Endothelial cell of umbilical vein (primary cell): ENCODE results near the gene MDP1. TPM values are rescaled to one million over a fixed set of nuclear protein-coding genes. Genes with fewer than 3 reads are reported as not detected.

Source experiments
- BruUV-seq: library from RNA; stranded (reverse); fragments of 400-500 nt; replicated peaks from 2 replicates; lab custom pipeline; 2021; lab: Mats Ljungman, UMichigan
- CTCF ChIA-PET: fragments of 300-600, 350-600 bp; sonication (Branson Sonifier 250); formaldehyde crosslinking; loops from one replicate; lab custom pipeline; 2021; ENCODE audit warnings: antibody characterized with exemption, inconsistent platforms; lab: Charles Lee
- POLR2A ChIA-PET: fragments of 300-600, 350-600 bp; sonication (Branson Sonifier 250); formaldehyde crosslinking; loops from one replicate; lab custom pipeline; 2021; ENCODE audit warnings: antibody characterized with exemption, inconsistent platforms; lab: Charles Lee
- DNase-seq: peaks from one replicate; pipeline ENCODE4 v3.0.0-alpha.2; 2011; ENCODE audit warnings: low read depth, low spot score
- FAIRE-seq: peaks from 2 replicates; lab custom pipeline; 2011; peaks lifted over from hg19 to GRCh38; lab: Jason Lieb, UNC
- H2AFZ ChIP-seq: 2 replicates; pipeline ENCODE4 v1.6.0; 2012; ENCODE audit warnings: low read depth, low read length, control low read depth, inconsistent platforms
- H3K27ac ChIP-seq: 2 replicates; pipeline ENCODE4 v1.5.1; 2011; ENCODE audit warnings: low read depth, mild to moderate bottlenecking, control low read depth, low read length, moderate library complexity; ENCODE audit not compliant: insufficient read depth
- H3K27me3 ChIP-seq, 2 experiments: 2 replicates each; pipeline versions ENCODE4 v1.6.0 to v1.6.1; 2011; ENCODE audit warnings: low read length in 2 of 2, mixed read lengths in 1 of 2; ENCODE audit not compliant: control insufficient read depth in 2 of 2, insufficient read depth in 2 of 2
- H3K36me3 ChIP-seq, 2 experiments: 2 replicates in 1 of 2; 3 replicates in 1 of 2; pipeline ENCODE4 v1.5.1; 2011; ENCODE audit warnings: low read length in 2 of 2, mild to moderate bottlenecking in 1 of 2, moderate library complexity in 1 of 2; ENCODE audit not compliant: control insufficient read depth in 2 of 2, insufficient read depth in 2 of 2; ENCODE audit errors: extremely low read depth in 1 of 2
- H3K4me1 ChIP-seq: 3 replicates; pipeline ENCODE4 v1.5.1; 2011; ENCODE audit warnings: mild to moderate bottlenecking, low read length; ENCODE audit not compliant: control insufficient read depth, insufficient read depth; ENCODE audit errors: extremely low read depth
- H3K4me2 ChIP-seq: 2 replicates; pipeline ENCODE4 v1.6.1; 2011; ENCODE audit warnings: low read length, control low read depth, mixed read lengths; ENCODE audit not compliant: insufficient read depth
- H3K4me3 ChIP-seq, 3 experiments: fragments of 200-600 bp in 1 of 3; sonication (generic), shearing (Covaris generic) in 1 of 3; replicated peaks in 1 of 3; 2 replicates each; pipeline ENCODE4 v1.5.1; 2011 to 2016; ENCODE audit warnings: control low read depth in 3 of 3, low read length in 3 of 3, mild to moderate bottlenecking in 2 of 3, inconsistent platforms in 1 of 3, low read depth in 1 of 3, moderate library complexity in 1 of 3; ENCODE audit not compliant: insufficient read depth in 1 of 3
- H3K79me2 ChIP-seq: 2 replicates; pipeline ENCODE4 v1.6.0; 2012; ENCODE audit warnings: low read length, inconsistent platforms; ENCODE audit not compliant: control insufficient read depth, insufficient read depth
- H3K9ac ChIP-seq: replicated peaks from 2 replicates; pipeline ENCODE3; 2011; ENCODE audit warnings: low read length, control low read depth; ENCODE audit not compliant: insufficient read depth; ENCODE audit errors: extremely low read depth
- H3K9me1 ChIP-seq: replicated peaks from 3 replicates; pipeline ENCODE4 v1.6.0; 2011; ENCODE audit warnings: mild to moderate bottlenecking, low read length; ENCODE audit not compliant: control insufficient read depth, insufficient read depth; ENCODE audit errors: extremely low read depth
- H3K9me3 ChIP-seq: replicated peaks from 2 replicates; pipeline ENCODE4 v1.5.1; 2012; ENCODE audit warnings: low read length, inconsistent platforms; ENCODE audit not compliant: control insufficient read depth, insufficient read depth
- H4K20me1 ChIP-seq: replicated peaks from 2 replicates; pipeline ENCODE3; 2011; ENCODE audit warnings: mild to moderate bottlenecking, low read length; ENCODE audit not compliant: control insufficient read depth, insufficient read depth; ENCODE audit errors: extremely low read depth
- CTCF ChIP-seq, 2 donors: IDR thresholded peaks; 1 replicate in 1 of 2; 2 replicates in 1 of 2; pipeline ENCODE4 v1.5.1; 2011; ENCODE audit warnings: low read length in 2 of 2, mild to moderate bottlenecking in 2 of 2, moderate library complexity in 2 of 2, control low read depth in 1 of 2, inconsistent platforms in 1 of 2, low read depth in 1 of 2; ENCODE audit not compliant: insufficient read depth in 1 of 2; ENCODE audit errors: extremely low read depth in 1 of 2
- FOS ChIP-seq: IDR thresholded peaks from 2 replicates; pipeline ENCODE4 v1.6.1; 2011; ENCODE audit warnings: mild to moderate bottlenecking, low read length, moderate library complexity, borderline replicate concordance; ENCODE audit not compliant: insufficient read depth
- GATA2 ChIP-seq: IDR thresholded peaks from 2 replicates; pipeline ENCODE4 v1.7.0; 2011; ENCODE audit warnings: low read depth, mild to moderate bottlenecking, moderate library complexity, mixed read lengths, low read length; ENCODE audit not compliant: insufficient read length, insufficient read depth
- MAX ChIP-seq: IDR thresholded peaks from 2 replicates; pipeline ENCODE4 v1.6.1; 2011; ENCODE audit not compliant: insufficient read depth, insufficient read length
- MYC ChIP-seq: IDR thresholded peaks from one replicate; pipeline ENCODE4 v1.6.1; 2011; ENCODE audit warnings: mild to moderate bottlenecking, low read depth, low read length
- POLR2A ChIP-seq: IDR thresholded peaks from 2 replicates; pipeline ENCODE4 v1.6.1; 2012; ENCODE audit warnings: low read depth, mild to moderate bottlenecking, control low read depth, low read length
- POLR2AphosphoS5 ChIP-seq: IDR thresholded peaks from 2 replicates; pipeline ENCODE4 v1.6.1; 2012; ENCODE audit warnings: low read depth, mild to moderate bottlenecking, control low read depth, low read length, moderate library complexity; ENCODE audit not compliant: insufficient read depth
- dilution Hi-C: fragments of 300-500 bp; cut with MboI; formaldehyde crosslinking; loops from one replicate; pipeline ENCODE4 v1.15.0; 2019; ENCODE audit warnings: low sequenced_read_pairs; ENCODE audit not compliant: extremely low pct_ligation_motif_present
- intact Hi-C: fragments of 100-400 bp; cut with micrococcal nuclease; formaldehyde crosslinking; loops from one replicate; pipeline ENCODE4 v1.10.0; 2022
- polyA plus RNA-seq, 4 experiments: library from polyadenylated mRNA; depleted of rRNA in 3 of 4; stranded (reverse) in 3 of 4; unstranded in 1 of 4; fragments of >200 nt; gene quantifications; 2 replicates each; pipeline versions ENCODE4 v1.2.1 to v1.2.3, GENCODE V29; 2011 to 2012; ENCODE audit warnings: missing spikeins in 1 of 4
- total RNA-seq: library from RNA; stranded (reverse); gene quantifications from 2 replicates; pipeline ENCODE4 v1.2.3, GENCODE V29; 2021

Gene MDP1
- total and polyA plus RNA-seq, 2 donors (not counting 3 experiments of a cell fraction or from before 2014, with no cell fraction given), result 8.1 to 22.7 TPM

- CTCF ChIA-PET, result interaction anchor here (0.7 to 4.9 kb wide), 13 partner anchors 12 to 218 kb away, joined by 3 to 71 read pairs (median 5); partner anchors contain the start of genes CIDEB, DHRS1, IPO4 and IRF9
- dilution Hi-C loops (no loop called here), intact Hi-C loops (loop anchor here (1.0 kb wide), 5 partner anchors 11 to 66 kb away; partner anchors contain the start of genes GMPR2, IRF9, NEDD8 and RNF31)
- Histone ChIP-seq H3K4me3 (peak within 1 kb of the TSS; percentile 3 to 90 (median 46)), H3K79me2 (peaks cover 2% of the 10 kb centered on the region), H3K4me1 (peaks cover 11% of the 10 kb centered on the region), H3K9me3 (no peaks in the 10 kb centered on the region), H3K36me3 (peaks cover 4 to 14% of the 10 kb centered on the region in 2 experiments), H2AFZ (peak within 1 kb of the TSS; percentile 56), H4K20me1 (no peaks in the 10 kb centered on the region), H3K27me3 (no peaks in the 10 kb centered on the region), H3K27ac (peak within 1 kb of the TSS; percentile 91), H3K9me1 (no peaks in the 10 kb centered on the region), H3K4me2 (peak within 1 kb of the TSS; percentile 47), H3K9ac (peak within 1 kb of the TSS; percentile 93)
- FAIRE-seq (peak; percentile 99), DNase-seq (peak; percentile 99)
- TF ChIP-seq MAX, result peak; percentile 78
- peak; percentile 7 for TF ChIP-seq FOS
- no peak for TF ChIP-seq MYC
- TF ChIP-seq POLR2A, result peak; percentile 85
- TF ChIP-seq POLR2AphosphoS5, result peak; percentile 89
- no peak for TF ChIP-seq CTCF (IDR thresholded peaks at IDR 0.05; ENCODE audit: extremely low read depth in 1 of 2, insufficient read depth in 1 of 2, low read depth in 1 of 2, low read length in 2 of 2)
- no peak for TF ChIP-seq GATA2
- POLR2A ChIA-PET, result interaction anchor here (0.9 to 3.4 kb wide), 8 partner anchors 12 to 95 kb away, joined by 3 to 21 read pairs (median 5); partner anchors contain the start of genes CIDEB, GMPR2, IPO4 and PSME2
- no TSS peak for BruUV-seq
Observed at GRCh38 chr14:24212924-24213865, 2.7 kb downstream of the MDP1 start, which contains the start of gene CHMP4A. Gene CHMP4A (minus strand): TSS chr14:24213488. CDS start chr14:24213439, 49 bp downstream.
